Rectal smooth muscle tissue (tissue), 1 donor: ENCODE results near the gene SFTPA2.
"Not testable (repeated sequence)": the region's sequence is repeated elsewhere in the genome, so short reads cannot be mapped to it uniquely, and the experiment has no call there.

Experiments
- H3K27ac ChIP-seq: one replicate; pipeline ENCODE4 v1.7.0; 2013; ENCODE audit warnings: low read depth, low read length, inconsistent platforms
- H3K27me3 ChIP-seq: one replicate; pipeline ENCODE4 v1.7.0; 2013; ENCODE audit warnings: low read length; ENCODE audit not compliant: control insufficient read depth, insufficient read depth
- H3K36me3 ChIP-seq: one replicate; pipeline ENCODE4 v1.7.0; 2013; ENCODE audit warnings: low read length; ENCODE audit not compliant: control insufficient read depth, insufficient read depth
- H3K4me1 ChIP-seq: one replicate; pipeline ENCODE4 v1.7.0; 2013; ENCODE audit warnings: low read length; ENCODE audit not compliant: control insufficient read depth, insufficient read depth
- H3K4me3 ChIP-seq: one replicate; pipeline ENCODE4 v1.7.0; 2013; ENCODE audit warnings: low read length
- H3K9ac ChIP-seq: one replicate; pipeline ENCODE4 v1.7.0; 2013; ENCODE audit warnings: low read length

SFTPA2 gene

GRCh38 chr10:79525049-79525710, 35.0 kb downstream of the SFTPA2 start:
- not testable (repeated sequence) for H3K4me1 ChIP-seq, H3K4me3 ChIP-seq, H3K27me3 ChIP-seq, H3K27ac ChIP-seq, H3K9ac ChIP-seq, H3K36me3 ChIP-seq

DNA sequence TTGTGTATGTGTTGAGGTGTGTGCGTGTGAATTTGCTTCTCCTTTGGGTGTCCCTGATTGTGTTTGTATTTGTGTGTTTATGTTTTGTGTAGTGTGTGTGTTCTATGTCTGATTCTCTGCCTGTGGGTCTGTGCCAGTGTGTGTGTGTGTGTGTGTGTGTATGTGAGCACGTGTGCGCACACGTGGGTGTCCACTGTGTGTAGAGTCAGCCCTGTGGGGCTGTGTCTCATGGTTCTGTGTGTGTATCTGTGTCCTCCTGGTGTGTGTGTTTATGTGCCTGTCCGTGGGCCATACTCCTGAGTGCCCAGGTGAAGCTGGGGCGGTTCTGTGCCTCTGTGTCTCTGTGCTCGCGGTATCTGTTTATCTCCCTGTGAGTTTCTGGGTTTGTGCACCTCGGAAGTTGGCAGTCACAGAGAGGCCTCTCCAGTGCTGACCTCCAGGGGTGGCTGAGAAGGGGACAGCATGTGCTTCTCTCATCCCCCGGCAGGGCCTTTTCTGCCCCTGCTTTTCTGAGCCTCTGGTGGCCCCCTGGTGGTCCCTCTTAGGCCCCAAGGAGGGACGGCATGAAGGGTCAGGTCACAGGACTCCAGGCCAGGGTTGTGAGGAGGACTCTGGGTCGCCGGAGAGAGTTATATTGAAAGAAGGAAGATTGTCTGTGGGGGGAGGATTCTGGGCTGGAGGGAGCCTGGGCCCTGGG, 36.9 kb downstream of the SFTPA2 start:
- H3K4me1 ChIP-seq, H3K27me3 ChIP-seq, H3K36me3 ChIP-seq, H3K9ac ChIP-seq, H3K27ac ChIP-seq, H3K4me3 ChIP-seq: not testable (repeated sequence)

DNA sequence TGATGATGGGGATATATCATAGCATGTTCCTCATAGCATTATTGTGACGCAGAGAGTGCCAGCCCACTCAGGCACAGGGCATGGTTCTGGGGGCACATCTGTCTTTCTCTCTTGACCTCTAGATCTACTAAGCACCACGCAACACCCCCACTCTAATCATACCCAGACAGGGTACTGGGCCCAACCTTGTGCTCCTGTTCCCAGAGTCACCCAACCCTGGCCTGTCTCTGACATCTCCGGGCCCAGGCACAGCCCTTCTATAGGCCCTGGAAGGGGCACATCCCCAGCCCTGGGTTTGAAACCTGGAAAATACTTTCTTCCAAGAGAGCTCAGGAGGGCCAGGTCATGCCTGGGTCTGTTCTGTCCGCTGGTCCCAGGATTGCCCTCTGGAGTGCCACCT, 37.7 kb downstream of the SFTPA2 start:
- H3K27me3 ChIP-seq, H3K36me3 ChIP-seq, H3K9ac ChIP-seq, H3K4me1 ChIP-seq, H3K27ac ChIP-seq, H3K4me3 ChIP-seq: not testable (repeated sequence)

DNA sequence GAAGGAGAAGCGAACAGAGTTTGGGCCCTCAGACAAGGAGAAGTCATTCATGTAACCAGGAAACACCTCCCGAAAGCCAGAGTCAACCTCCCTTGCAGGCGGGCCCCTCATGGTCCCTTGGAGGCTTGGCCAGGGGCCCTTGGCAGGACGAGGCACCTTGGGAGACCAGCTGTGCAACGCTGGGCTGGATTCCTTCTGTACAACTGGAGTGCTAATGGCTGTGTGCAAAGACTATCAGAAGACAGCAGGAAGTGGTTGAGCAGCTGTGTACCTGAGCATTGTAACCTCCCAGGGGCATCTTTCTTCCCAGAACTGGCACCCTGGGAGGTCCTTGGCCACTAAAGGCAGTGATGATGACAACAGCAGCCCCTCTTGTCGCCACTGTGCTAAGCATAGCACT, 38.5 kb downstream of the SFTPA2 start:
- not testable (repeated sequence) for H3K27me3 ChIP-seq, H3K4me1 ChIP-seq, H3K36me3 ChIP-seq, H3K9ac ChIP-seq, H3K27ac ChIP-seq, H3K4me3 ChIP-seq

GRCh38 chr10:79517567-79517966, 42.6 kb downstream of the SFTPA2 start:
- not testable (repeated sequence) for H3K4me1 ChIP-seq, H3K27me3 ChIP-seq, H3K9ac ChIP-seq, H3K4me3 ChIP-seq, H3K27ac ChIP-seq, H3K36me3 ChIP-seq

- not testable (repeated sequence) for H3K9ac ChIP-seq, H3K27ac ChIP-seq, H3K4me3 ChIP-seq, H3K4me1 ChIP-seq, H3K36me3 ChIP-seq, H3K27me3 ChIP-seq
Observed at GRCh38 chr10:79516532-79517205, 43.5 kb downstream of the SFTPA2 start.

DNA sequence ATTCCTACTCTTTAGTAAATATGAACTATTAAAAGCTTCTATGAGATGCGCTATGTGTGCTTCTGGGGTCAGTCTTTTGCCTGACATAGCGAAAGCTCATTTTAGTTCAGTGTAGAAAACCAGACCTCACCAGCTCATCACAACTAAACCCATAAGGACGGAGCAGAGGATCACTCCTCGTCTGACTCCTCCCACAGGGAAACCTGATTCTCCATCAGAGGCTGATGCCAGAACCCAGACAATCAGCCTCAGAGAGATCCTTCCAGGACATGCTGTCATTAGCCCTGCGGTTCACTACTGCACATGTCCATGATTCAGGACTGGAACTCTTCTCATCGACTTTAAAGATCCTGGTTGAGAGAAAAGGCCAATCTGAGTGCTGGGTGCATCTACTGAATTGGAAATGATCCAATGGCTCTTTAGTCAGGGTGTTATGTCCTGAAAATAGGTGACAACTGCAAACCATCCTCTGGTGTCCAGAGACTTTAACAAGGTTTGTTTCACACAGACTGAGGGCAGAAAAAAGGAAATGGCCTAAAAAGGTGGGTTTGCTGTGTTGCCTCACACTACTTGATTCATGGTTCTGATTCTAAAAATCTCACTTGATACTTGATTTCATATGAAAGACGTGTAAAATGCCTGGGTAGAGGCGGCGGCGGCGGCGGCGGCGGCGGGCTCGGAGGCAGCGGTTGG, 48.2 kb downstream of the SFTPA2 start, which contains the start of gene EIF5AL1:
Gene EIF5AL1 (plus strand): TSS at position 643 of the 693 bp plus-strand sequence. CDS start 117 bp downstream, outside the sequence.
- H3K36me3 ChIP-seq, H3K9ac ChIP-seq, H3K27me3 ChIP-seq, H3K4me3 ChIP-seq, H3K27ac ChIP-seq, H3K4me1 ChIP-seq: not testable (repeated sequence)

DNA sequence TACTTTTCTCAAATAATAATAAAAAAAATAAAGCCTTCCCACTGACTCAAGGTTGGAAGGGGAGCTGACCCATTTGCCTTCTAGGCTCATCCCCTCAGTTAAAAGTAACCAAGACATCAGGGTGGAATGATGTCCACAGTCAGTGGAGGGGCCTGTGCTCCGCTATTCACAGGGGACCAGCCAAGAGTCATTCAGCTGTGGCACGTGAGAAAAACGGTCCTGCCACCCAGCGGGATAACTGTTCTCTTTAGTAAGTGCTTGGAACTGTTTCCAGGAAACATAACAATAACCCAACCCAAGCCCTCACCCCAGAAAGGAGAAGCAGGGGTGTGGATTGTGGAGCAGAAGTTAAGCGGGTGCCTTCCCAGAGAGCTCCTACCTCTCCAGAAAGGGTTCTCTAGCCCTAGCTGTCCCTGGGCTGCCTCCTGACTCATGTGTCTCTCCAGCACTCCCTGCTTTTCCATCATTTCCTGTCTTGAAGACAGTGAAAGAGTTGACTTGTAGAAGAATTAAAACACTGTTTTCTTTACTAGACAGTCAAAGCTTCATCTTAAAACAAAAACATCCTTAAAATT, 50.2 kb downstream of the SFTPA2 start:
- H3K4me3 ChIP-seq, H3K4me1 ChIP-seq, H3K36me3 ChIP-seq, H3K27ac ChIP-seq, H3K9ac ChIP-seq, H3K27me3 ChIP-seq: not testable (repeated sequence)

DNA sequence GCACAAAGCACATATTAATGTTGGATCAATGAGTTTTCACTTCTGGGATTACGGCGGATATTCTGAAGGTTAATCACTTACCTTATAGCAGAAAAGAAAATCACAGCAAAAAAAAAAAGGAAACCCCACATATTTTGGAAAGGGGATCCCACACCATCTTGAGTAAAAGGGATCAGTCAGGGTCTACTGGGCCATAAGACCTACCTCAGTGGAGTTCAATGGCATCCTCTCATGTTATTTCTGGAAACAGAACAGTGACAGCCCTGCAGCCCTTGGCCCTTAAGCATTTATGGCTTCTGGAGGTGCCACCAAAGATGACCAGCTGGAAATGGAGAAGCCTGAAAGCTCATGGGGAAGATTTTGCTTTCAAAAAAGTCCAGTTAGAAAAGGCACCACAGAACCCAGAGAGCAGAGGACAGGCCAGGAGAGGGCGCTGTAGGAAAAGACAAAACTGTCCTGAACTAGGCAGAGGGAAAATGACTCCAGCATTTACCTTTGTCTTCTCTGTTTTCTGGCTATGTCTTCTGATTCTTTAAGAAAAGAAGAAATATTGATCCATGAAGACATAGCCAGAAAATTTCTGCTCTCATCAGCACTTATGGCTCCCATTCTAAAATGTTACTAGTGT, 50.8 kb downstream of the SFTPA2 start:
- H3K27ac ChIP-seq, H3K36me3 ChIP-seq, H3K4me3 ChIP-seq, H3K4me1 ChIP-seq, H3K27me3 ChIP-seq, H3K9ac ChIP-seq: not testable (repeated sequence)

GRCh38 chr10:79508245-79508644, 52.0 kb downstream of the SFTPA2 start:
- not testable (repeated sequence) for H3K9ac ChIP-seq, H3K4me1 ChIP-seq, H3K4me3 ChIP-seq, H3K36me3 ChIP-seq, H3K27ac ChIP-seq, H3K27me3 ChIP-seq

GRCh38 chr10:79507440-79508167, 52.6 kb downstream of the SFTPA2 start:
- no peaks in the 10 kb centered on the region for H3K36me3 ChIP-seq
- no peaks in the 10 kb centered on the region for H3K27me3 ChIP-seq
- H3K9ac ChIP-seq = no peak overlapping the region
- no peaks in the 10 kb centered on the region for H3K4me1 ChIP-seq
- no peak overlapping the region for H3K4me3 ChIP-seq
- H3K27ac ChIP-seq = no peak overlapping the region
